T-helper 2 cell treated with Interferon-gamma antibody and Interleukin-4, amounts not matched to agents 5 μg/mL and 100 μg/mL, for 36 hours (primary cell): ENCODE data around the gene SPDYA.

Experiments
- DNase-seq: peaks from one replicate; pipeline ENCODE4 v3.0.0; 2021; ENCODE audit warnings: low spot score
- H3K27ac Mint-ChIP-seq: one replicate; pipeline ENCODE4 v1.8.0; 2021; ENCODE audit warnings: mild to moderate bottlenecking, mixed read lengths
- H3K27me3 Mint-ChIP-seq: one replicate; pipeline ENCODE4 v1.8.0; 2021; ENCODE audit warnings: low read depth, mixed read lengths
- H3K36me3 Mint-ChIP-seq: one replicate; pipeline ENCODE4 v1.8.0; 2021; ENCODE audit warnings: low read depth, mixed read lengths
- H3K4me1 Mint-ChIP-seq: one replicate; pipeline ENCODE4 v1.8.0; 2021; ENCODE audit warnings: low read depth, mixed read lengths
- H3K4me3 Mint-ChIP-seq: one replicate; pipeline ENCODE4 v1.8.0; 2022; ENCODE audit warnings: mild to moderate bottlenecking, moderate library complexity, mixed read lengths
- H3K9me3 Mint-ChIP-seq: one replicate; pipeline ENCODE4 v1.8.0; 2021; ENCODE audit warnings: mixed read lengths

Gene SPDYA

DNA sequence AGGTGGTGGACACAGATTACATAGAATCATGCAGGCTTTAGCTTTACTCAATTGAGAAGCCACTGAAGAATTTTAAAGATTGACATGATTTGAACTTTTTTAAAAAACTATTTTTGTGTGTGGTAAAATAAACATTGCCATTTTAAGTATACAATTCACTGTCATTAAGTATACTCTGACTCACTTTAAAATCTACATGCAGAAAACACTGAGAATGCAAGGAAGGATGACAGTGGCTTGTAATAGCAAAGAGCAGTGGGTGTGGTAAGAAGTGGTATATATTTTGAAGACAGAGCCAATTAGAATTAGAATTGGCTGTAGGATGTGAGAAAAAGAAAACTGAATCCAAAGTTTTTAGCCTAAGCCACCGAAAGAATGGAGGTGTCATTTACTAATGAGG, 44.6 kb downstream of the SPDYA start:
- no peak overlapping the region for H3K27ac Mint-ChIP-seq
- peaks cover 7% of the 10 kb centered on the region for H3K36me3 Mint-ChIP-seq
- H3K9me3 Mint-ChIP-seq: no peaks in the 10 kb centered on the region
- no peak overlapping the region for H3K4me3 Mint-ChIP-seq
- no peaks in the 10 kb centered on the region for H3K27me3 Mint-ChIP-seq
- no peak for DNase-seq
- no peaks in the 10 kb centered on the region for H3K4me1 Mint-ChIP-seq

DNA sequence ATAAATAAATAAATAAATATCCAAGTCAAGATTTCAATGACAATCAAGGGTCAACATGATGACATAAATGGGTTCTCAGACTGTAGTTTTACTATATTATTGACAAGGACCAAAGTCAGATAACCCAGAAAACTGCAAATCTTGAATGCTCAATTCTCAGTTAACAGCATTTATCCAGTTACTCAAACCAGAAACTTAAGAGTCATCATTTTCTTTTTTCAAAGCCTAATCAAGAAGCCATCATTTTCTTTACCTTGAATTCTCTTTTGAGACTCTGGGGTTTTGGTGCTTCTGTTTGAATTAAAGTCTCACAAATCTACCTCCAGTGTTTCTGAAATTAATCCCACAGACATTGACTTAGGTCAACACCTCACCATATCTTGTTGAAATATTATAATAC, 45.3 kb downstream of the SPDYA start:
- Mint-ChIP-seq H3K27ac (no peak overlapping the region), H3K4me1 (no peaks in the 10 kb centered on the region), H3K9me3 (no peaks in the 10 kb centered on the region), H3K4me3 (no peak overlapping the region), H3K36me3 (peaks cover 14% of the 10 kb centered on the region), H3K27me3 (no peaks in the 10 kb centered on the region)
- DNase-seq: no peak

DNA sequence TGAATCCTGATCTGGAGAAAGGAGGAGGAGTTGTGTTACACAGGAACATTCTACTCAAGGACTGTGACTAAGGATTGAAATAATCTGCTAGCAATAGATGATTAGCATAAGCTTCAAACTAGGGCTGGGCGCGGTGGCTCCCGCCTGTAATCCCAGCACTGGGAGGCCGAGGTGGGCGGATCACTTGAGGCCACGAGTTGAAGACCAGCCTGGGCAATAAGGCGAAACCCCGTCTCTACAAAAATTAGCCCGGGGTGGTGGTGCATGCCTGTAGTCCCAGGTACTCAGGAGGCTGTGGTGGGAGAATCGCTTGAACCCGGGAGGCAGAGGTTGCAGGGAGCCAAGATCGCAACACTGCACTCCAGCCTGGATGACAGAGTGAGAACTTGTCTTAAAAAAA, 58.0 kb downstream of the SPDYA start:
- peak overlapping the region; percentile 98 for H3K4me3 Mint-ChIP-seq
- peaks cover 26% of the 10 kb centered on the region for H3K4me1 Mint-ChIP-seq
- DNase-seq: no peak
- H3K9me3 Mint-ChIP-seq: no peaks in the 10 kb centered on the region
- H3K27me3 Mint-ChIP-seq: no peaks in the 10 kb centered on the region
- peaks cover 18% of the 10 kb centered on the region for H3K36me3 Mint-ChIP-seq
- peak overlapping the region; percentile 72 for H3K27ac Mint-ChIP-seq

DNA sequence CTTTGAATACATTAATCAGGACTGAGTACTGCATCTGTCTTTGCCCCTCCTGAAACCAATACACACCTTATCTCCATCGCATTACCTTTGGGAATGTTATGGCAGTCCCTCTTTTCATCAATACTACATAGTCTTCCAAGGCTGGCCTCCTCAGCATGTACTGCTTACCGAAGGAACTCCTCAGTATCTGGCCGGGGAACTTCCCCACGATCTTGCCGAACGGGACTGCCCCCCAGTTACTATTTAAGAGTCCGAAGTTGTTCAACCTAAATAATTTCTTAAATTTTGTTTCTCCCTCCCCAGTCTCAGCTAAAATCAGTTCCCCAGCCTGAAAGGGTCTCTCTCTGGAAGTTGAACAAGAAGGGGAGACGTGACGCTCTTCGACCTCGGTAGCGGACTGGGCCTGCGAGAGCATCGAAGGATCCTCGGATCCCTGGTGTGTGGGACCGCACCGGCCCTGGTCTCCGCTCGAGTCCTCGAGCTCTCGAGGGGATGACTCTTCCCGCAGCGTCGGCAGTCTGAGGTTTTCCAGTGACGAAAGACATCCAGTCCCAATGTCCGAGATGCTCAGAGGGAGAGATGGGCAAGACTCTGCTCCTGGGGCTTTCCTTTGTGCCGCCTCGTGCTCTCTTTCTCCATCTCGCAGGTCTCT, 59.0 kb downstream of the SPDYA start:
- Mint-ChIP-seq H3K27me3 (peaks cover 3% of the 10 kb centered on the region), H3K4me1 (peaks cover 21% of the 10 kb centered on the region), H3K9me3 (no peaks in the 10 kb centered on the region), H3K4me3 (peak overlapping the region; percentile 98), H3K36me3 (peaks cover 12% of the 10 kb centered on the region), H3K27ac (peak overlapping the region; percentile 95)
- no peak for DNase-seq

DNA sequence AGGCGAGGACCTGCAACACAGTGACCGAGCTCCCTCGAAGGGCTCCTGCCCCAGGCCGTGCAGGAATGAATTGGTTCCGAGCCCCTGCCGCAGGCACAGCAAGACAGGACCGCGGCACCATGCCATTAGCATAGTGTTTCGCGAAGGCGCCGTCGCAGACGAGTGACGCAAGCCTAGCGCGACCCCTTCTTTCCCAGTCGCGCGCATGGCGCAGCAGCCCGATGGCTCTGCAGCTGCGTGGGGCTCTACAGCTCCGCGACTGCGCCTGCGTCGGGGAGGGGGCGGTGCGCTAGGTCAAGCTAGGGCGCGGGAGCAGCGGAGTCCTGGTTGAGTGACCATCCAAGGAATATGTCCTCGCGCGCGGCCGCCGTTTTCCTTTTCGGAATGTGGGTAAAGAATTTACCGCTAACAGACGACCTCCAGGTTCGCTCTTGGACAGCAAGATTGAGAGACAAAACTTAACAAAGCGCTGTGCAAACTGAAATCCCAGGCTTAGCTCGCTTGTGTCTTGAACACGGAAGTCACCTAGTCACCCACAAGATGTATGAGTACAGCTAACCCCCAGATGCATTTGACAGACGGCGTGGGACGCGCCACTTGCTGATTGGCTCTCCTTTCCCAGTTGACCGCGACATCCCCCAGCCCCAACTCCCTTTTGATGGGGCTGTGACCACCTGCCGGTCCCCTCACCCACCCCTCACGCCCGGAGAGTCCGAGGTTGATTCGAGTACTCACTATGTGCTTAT, 59.7 kb downstream of the SPDYA start, which contains the start of gene TRMT61B:
TRMT61B (minus strand) TSS at position 164 of the 746 bp plus-strand sequence; CDS start at position 132, 32 bp downstream.
- H3K9me3 Mint-ChIP-seq: no peaks in the 10 kb centered on the region
- peaks cover 11% of the 10 kb centered on the region for H3K36me3 Mint-ChIP-seq
- peak; percentile 99 for DNase-seq
- H3K27ac Mint-ChIP-seq: peak within 1 kb of the TSS; percentile 95
- H3K27me3 Mint-ChIP-seq: peaks cover 8% of the 10 kb centered on the region
- peak within 1 kb of the TSS; percentile 98 for H3K4me3 Mint-ChIP-seq
- peaks cover 18% of the 10 kb centered on the region for H3K4me1 Mint-ChIP-seq

DNA sequence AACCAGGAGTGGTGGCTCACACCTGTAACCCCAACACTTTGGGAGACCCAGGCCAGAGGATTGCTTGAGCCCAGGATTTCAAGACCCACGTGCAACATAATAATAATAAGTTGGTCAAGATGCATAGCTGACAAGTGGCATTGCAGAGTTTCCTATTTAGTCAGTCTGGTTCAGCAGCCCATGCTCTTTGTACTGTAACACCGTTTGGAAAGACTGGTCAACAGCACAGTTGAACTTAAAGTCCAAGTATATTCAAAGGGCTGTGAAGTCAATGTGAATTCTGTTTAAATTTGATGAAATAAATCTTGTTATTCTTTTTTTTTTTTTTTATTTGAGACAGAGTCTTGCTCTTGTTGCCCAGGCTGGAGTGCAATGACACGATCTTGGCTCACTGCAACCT, 61.0 kb downstream of the SPDYA start:
- Mint-ChIP-seq H3K36me3 (peaks cover 10% of the 10 kb centered on the region), H3K4me1 (peaks cover 15% of the 10 kb centered on the region), H3K4me3 (peak overlapping the region; percentile 98), H3K27me3 (peaks cover 22% of the 10 kb centered on the region), H3K9me3 (no peaks in the 10 kb centered on the region), H3K27ac (no peak overlapping the region)
- no peak for DNase-seq

DNA sequence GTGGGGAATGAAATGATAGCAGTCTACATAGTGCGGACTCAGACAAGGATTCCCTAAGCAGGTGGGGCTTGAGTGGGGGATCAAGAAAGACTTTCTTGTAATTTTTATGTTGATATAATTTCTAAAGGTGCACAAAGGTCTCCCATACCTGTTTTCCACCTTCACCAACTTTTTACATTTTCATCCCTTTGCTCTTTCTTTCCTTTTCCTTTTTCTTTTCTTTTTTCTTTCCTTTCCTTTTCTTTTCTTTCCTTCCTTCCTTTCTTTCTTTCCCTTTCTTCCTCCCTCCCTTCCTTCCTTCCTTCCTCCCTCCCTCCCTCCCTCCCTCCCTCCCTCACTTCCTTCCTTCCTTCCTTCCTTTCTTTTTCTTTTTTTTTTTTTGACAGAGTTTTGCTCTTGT, 69.6 kb downstream of the SPDYA start:
- Mint-ChIP-seq H3K27ac (no peak overlapping the region), H3K9me3 (no peaks in the 10 kb centered on the region), H3K36me3 (no peaks in the 10 kb centered on the region), H3K4me1 (no peaks in the 10 kb centered on the region), H3K4me3 (no peak overlapping the region), H3K27me3 (peaks cover 32% of the 10 kb centered on the region)
- no peak for DNase-seq

DNA sequence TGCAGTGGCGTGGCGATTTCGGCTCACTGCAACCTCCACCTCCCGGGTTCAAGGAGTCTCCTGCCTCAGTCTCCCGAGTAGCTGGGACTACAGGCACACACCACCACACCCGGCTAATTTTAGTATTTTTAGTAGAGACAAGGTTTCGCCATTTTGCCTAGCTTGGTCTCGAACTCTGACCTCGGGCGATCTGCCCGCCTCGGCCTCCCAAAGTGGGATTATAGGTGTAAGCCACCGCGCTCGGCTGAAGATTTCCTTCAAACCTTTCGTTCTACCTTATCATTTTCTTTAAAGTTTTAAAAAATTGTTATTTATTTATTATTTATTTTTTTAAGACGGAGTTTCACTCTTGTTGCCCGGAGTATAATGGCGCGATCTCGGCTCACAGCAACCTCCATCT, 82.9 kb downstream of the SPDYA start:
- peak overlapping the region; percentile 47 for H3K4me3 Mint-ChIP-seq

DNA sequence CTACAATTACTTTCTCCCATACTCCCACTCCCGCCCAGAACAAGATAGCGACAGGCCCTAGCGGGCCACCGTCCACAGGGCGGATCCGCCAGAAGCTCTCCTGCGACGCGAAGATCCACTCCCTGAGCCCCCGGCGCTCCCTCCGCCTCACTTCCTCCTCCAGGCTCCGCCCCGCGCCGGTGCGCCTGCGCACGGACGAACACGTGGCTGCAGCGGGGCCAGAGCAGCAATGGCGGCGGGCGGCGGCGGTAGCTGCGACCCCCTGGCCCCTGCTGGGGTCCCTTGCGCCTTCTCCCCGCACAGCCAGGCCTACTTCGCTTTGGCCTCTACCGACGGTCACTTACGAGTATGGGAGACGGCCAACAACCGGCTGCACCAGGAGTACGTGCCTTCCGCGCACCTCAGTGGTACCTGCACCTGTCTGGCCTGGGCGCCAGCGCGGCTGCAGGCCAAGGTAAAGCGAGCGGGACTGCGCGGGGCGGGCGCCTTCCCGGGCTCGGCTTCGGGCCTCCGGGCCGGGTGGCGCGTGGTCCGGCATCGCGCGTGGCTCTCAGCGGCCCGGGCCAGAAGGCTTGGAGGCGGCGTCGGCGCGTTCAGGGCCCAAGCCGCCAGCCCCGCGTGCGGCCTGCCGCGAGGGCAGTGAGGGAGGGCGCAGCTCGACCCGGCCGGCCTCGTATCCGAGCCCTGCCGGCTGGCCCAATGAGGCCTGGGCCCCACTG, 84.0 kb downstream of the SPDYA start, which contains the start of gene WDR43:
WDR43 (plus strand) TSS at position 198 of the 719 bp plus-strand sequence; CDS start at position 230, 32 bp downstream.
- peak; percentile 98 for DNase-seq
- Mint-ChIP-seq H3K27me3 (peaks cover 2% of the 10 kb centered on the region), H3K36me3 (peaks cover 10% of the 10 kb centered on the region), H3K27ac (peak within 1 kb of the TSS; percentile 99), H3K4me1 (peaks cover 31% of the 10 kb centered on the region), H3K4me3 (peak within 1 kb of the TSS; percentile 98), H3K9me3 (no peaks in the 10 kb centered on the region)

More for the DNA sequence above, 82.9 kb downstream of the SPDYA start:
- Mint-ChIP-seq H3K4me1 (peaks cover 25% of the 10 kb centered on the region), H3K27me3 (peaks cover 7% of the 10 kb centered on the region), H3K36me3 (peaks cover 8% of the 10 kb centered on the region), H3K9me3 (no peaks in the 10 kb centered on the region), H3K27ac (no peak overlapping the region)
- DNase-seq: no peak

DNA sequence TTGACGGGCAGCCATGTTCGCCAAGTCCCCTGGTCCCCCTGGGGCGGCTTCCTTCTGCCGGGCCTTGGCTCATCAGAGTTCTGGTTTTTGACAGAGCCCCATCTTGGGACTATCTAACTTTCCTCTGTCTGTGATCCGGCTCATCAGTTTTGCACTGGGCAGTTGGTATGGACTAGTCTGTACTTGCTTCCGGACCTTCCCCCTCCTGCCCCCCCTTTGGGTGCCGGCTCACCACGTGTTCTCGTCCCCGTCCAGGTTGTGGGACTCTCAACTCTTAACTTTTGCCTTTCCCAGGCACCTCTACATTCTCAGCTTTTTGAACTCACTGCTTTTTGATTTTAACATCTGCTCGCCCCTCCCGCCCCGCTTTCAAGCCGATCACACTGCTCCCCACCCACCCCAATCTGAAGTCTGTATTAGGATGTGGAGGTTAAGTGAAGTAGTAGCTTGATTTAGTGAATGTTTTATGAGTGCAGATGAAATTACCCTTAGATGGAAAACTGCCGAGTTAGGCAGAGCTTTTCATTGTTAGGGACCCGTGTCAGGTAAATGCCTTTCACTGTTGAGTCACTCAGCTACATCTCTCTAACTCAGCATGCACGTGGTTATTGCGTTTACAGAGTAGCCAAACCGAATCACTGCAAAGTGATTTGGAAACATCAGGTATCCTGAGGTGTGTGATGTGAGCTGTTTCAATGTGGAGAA, 84.7 kb downstream of the SPDYA start:
- no peaks in the 10 kb centered on the region for H3K9me3 Mint-ChIP-seq
- DNase-seq: peak; percentile 41
- H3K4me1 Mint-ChIP-seq: peaks cover 31% of the 10 kb centered on the region
- H3K36me3 Mint-ChIP-seq: peaks cover 10% of the 10 kb centered on the region
- peak overlapping the region; percentile 99 for H3K27ac Mint-ChIP-seq
- H3K4me3 Mint-ChIP-seq: peak overlapping the region; percentile 98
- H3K27me3 Mint-ChIP-seq: no peaks in the 10 kb centered on the region

DNA sequence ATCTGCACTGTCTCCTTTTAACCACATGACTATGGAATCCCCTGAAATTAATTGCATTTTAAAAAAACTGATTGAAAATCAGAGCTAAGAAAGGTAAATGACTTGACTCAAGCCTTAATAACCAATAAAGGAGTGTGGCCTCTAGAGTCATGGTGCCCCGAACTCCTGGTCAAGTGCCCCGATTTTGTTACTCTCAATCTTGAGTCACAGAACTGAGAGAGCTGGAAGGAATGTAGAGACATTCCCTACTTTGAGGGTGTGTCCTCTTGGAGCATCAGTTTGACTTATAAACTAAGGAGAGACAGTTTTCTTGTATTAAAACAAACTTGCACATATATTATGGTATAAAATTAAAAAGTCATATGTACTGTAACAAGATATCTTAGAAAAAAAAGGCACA, 86.3 kb downstream of the SPDYA start:
- DNase-seq: no peak
- Mint-ChIP-seq H3K27ac (no peak overlapping the region), H3K36me3 (peaks cover 12% of the 10 kb centered on the region), H3K27me3 (no peaks in the 10 kb centered on the region), H3K4me3 (peak overlapping the region; percentile 98), H3K4me1 (peaks cover 34% of the 10 kb centered on the region), H3K9me3 (no peaks in the 10 kb centered on the region)

DNA sequence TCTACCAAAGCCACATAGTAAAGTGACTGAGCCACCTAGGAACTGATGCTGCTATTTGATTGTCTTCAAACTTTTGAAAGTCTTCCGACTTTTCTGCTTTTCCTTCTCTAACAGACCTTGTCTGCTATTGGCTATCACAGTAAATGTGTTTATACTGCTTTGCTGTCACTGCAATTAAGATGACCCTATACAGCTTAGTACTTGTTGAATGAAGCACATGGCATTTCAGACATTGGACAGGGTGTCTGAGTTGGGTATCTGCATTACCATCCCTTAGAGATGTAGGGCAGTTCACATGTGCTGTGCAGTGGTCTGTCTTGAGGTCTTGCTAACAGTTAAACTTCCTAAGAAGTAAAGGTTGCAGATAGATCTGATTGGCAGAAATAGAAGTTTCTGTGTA, 87.4 kb downstream of the SPDYA start:
- peaks cover 34% of the 10 kb centered on the region for H3K4me1 Mint-ChIP-seq
- peak overlapping the region; percentile 11 for H3K27ac Mint-ChIP-seq
- H3K4me3 Mint-ChIP-seq: peak overlapping the region; percentile 56
- H3K27me3 Mint-ChIP-seq: no peaks in the 10 kb centered on the region
- peaks cover 18% of the 10 kb centered on the region for H3K36me3 Mint-ChIP-seq
- no peaks in the 10 kb centered on the region for H3K9me3 Mint-ChIP-seq
- no peak for DNase-seq
